ENCODE measurements around the gene CLEC16A.

GRCh38 chr16:10978124-10978523, 33.8 kb downstream of the CLEC16A start:
- TF ChIP-seq CEBPG (CRISPR knock-in tag; IDR thresholded peaks at IDR 0.05) (no peak), CEBPG (tag; conservative IDR thresholded peaks at IDR 0.05 in 1 of 2, IDR thresholded peaks at IDR 0.05 in 1 of 2) (no peak), FOXJ3 (CRISPR knock-in tag; IDR thresholded peaks at IDR 0.05) (no peak), EZH2 (IDR thresholded peaks at IDR 0.05; ENCODE audit: borderline replicate concordance, low read depth, low read length) (no peak), TFE3 (CRISPR knock-in tag; IDR thresholded peaks at IDR 0.05) (no peak)

Data from K562 (cell line).